Hematopoietic multipotent progenitor cell treated with erythropoietin and hydrocortisone succinate and interleukin-3 and kit ligand, for 8 days (in vitro differentiated cells): Measurements from ENCODE around the gene PRKN.

Experiments
- DNase-seq: peaks from one replicate; pipeline ENCODE4 v3.0.0-alpha.2; 2015

The PRKN gene

GRCh38 chr6:161458201-161458951 lies 1269.2 kb downstream of the PRKN start:
- no peak for DNase-seq

GRCh38 chr6:161455848-161456247 lies 1271.7 kb downstream of the PRKN start:
- DNase-seq: no peak

- no peak for DNase-seq
These were observed 1274.0 kb downstream of the PRKN start for GRCh38 chr6:161453558-161453957.

GRCh38 chr6:161452241-161452640 lies 1275.3 kb downstream of the PRKN start:
- no peak for DNase-seq

- DNase-seq: no peak
These were observed 1278.0 kb downstream of the PRKN start for GRCh38 chr6:161449521-161449920.

GRCh38 chr6:161446949-161447348 lies 1280.6 kb downstream of the PRKN start:
- DNase-seq: no peak

GRCh38 chr6:161446296-161446925 lies 1281.2 kb downstream of the PRKN start:
- DNase-seq: no peak

GRCh38 chr6:161445021-161445799 lies 1282.4 kb downstream of the PRKN start:
- DNase-seq: no peak

GRCh38 chr6:161444464-161444863 lies 1283.1 kb downstream of the PRKN start:
- DNase-seq: no peak

GRCh38 chr6:161443848-161444247 lies 1283.7 kb downstream of the PRKN start:
- DNase-seq: no peak

- no peak for DNase-seq
These were observed 1285.1 kb downstream of the PRKN start for GRCh38 chr6:161442420-161442819.

- DNase-seq: no peak
These were observed 1287.3 kb downstream of the PRKN start for GRCh38 chr6:161440299-161440698.

- no peak for DNase-seq
These were observed 1288.5 kb downstream of the PRKN start for GRCh38 chr6:161439093-161439492.

GRCh38 chr6:161438430-161439030 lies 1289.0 kb downstream of the PRKN start:
- DNase-seq: no peak

- DNase-seq: no peak
These were observed 1289.7 kb downstream of the PRKN start for GRCh38 chr6:161437851-161438250.

GRCh38 chr6:161436106-161436876 lies 1291.3 kb downstream of the PRKN start:
- no peak for DNase-seq

- DNase-seq: no peak
These were observed 1291.9 kb downstream of the PRKN start for GRCh38 chr6:161435748-161436070.

GRCh38 chr6:161434921-161435747 lies 1292.4 kb downstream of the PRKN start:
- no peak for DNase-seq

GRCh38 chr6:161434350-161434749 lies 1293.2 kb downstream of the PRKN start:
- DNase-seq: no peak

GRCh38 chr6:161432546-161432945 lies 1295.0 kb downstream of the PRKN start:
- DNase-seq: no peak

GRCh38 chr6:161429921-161430490 lies 1297.6 kb downstream of the PRKN start:
- no peak for DNase-seq
